Activated gamma-delta T cell treated with Interleukin-2 at 50 U/mL for 16 hours (primary cell): ENCODE results near the gene ITSN1.
A peak's percentile ranks its signal among the peaks of the same experiment; 100 is the strongest.
"Not testable (repeated sequence)": the region's sequence is repeated elsewhere in the genome, so short reads cannot be mapped to it uniquely, and the experiment has no call there.

Source experiments
- DNase-seq: peaks from one replicate; pipeline ENCODE4 v3.0.0-alpha.2; 2020

Gene ITSN1

DNA sequence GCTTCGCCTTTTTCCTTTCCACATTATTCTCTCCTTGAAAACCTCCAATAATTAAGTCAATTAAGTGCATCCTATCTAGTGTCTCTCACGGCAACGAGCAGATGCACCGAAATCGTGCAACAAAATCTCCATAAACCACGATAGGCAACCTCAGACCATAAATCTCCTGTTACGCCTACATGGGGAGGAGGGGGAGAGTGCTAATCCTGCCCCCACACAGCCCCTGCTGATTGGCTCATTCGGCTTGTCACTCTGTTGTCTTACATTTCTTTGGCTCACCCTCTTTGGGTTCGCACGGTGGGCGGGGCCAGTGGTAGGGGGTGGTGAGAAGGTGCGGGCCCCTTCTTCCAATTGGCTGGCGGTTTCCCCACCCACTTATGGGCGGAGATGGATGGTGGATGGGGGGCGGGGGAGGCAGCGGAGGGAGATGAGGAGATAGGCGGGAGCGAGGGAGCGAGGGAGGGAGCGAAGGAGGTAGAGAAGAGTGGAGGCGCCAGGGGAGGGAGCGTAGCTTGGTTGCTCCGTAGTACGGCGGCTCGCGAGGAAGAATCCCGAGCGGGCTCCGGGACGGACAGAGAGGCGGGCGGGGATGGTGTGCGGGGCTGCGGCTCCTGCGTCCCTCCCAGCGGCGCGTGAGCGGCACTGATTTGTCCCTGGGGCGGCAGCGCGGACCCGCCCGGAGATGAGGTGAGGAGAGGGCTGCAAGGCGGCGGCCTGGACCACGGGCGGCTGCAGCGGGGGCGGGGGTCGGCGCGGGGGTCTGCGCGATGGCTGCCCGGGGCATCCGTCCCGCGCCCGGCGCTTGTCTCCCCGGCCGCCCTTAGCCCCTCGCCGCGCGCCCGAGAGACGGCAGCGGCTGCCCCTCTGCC is at the start of gene ITSN1:
ITSN1 (plus strand) TSS at position 475 of the 869 bp plus-strand sequence. CDS start 76,328 bp downstream, outside the sequence.
- peak; percentile 100 for DNase-seq

GRCh38 chr21:33598051-33598450 is 44.2 kb upstream of the ITSN1 start:
- DNase-seq, result no peak

GRCh38 chr21:33608559-33608958 is 33.7 kb upstream of the ITSN1 start:
- no peak for DNase-seq

GRCh38 chr21:33611006-33611744 is 31.1 kb upstream of the ITSN1 start:
- DNase-seq, result no peak

GRCh38 chr21:33617565-33617964 is 24.7 kb upstream of the ITSN1 start:
- not testable (repeated sequence) for DNase-seq

GRCh38 chr21:33618407-33618806 is 23.9 kb upstream of the ITSN1 start:
- DNase-seq, result no peak

DNA sequence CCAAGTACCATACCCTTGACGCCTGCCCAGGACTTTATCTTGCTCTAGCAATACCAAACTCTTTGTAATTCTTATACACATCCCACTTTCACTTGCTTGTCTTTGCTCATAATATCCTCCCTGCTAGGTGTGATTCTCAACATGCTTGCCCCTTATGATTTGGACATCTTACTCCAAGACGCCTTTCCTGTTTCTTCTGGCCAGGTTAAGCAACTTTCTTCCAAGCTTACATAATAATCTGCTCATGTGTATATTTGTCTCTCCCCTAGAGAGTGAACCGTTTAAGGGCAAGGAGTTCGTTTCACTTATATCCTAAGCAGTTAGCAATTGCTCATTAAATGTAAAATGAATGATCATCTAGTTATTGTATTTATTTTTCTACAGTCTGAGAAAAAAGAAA is 22.6 kb upstream of the ITSN1 start:
- DNase-seq, result no peak

GRCh38 chr21:33622253-33622652 is 20.0 kb upstream of the ITSN1 start:
- no peak for DNase-seq

DNA sequence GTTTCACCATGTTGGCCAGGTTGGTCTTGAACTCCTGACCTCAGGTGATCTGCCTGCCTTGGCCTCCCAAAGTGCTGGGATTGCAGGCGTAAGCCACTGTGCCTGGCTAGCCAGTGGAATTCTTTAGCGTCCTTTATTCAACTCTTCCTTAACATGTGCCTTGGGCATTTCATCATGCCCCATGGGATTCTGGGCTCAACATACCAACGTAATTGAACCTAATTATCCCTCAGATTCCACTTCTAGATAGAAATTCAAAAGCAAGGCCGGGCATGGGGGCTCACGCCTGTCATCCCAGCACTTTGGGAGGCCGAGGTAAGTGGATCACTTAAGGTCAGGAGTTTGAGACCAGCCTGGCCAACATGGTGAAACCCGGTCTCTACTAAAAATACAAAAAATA is 16.1 kb upstream of the ITSN1 start:
- not testable (repeated sequence) for DNase-seq

- no peak for DNase-seq
These were observed 8.0 kb upstream of the ITSN1 start for GRCh38 chr21:33634254-33634653.

DNA sequence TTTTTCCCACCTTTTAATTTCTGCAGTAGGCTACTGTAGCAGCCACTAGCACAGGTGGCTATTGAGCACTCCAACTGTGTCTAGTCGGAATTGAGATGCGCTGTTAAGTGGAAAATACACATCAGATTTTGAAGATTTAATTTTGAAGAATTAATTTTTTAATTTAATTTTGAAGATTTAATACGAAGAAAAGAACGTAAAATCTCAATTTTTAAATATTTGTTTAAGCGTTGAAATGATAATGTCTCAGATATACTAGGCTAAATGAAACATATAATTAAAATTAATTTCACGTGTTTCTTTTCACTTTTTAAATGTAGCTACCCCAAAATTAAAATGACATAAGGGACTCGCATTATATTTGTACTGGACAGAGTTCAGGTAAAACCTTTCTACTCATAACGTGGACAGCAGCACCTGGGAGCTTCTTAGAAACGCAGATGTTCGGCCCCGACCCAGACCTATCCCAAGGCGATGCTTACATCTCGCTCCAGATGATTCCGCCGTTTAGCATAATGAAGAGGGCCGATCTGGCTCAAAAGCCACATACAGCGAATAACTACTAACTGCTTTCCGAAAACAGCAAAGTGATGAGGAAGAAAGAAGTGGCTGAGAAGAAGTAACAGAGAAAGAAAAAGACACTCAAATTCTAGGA is 1.5 kb upstream of the ITSN1 start:
- no peak for DNase-seq

DNA sequence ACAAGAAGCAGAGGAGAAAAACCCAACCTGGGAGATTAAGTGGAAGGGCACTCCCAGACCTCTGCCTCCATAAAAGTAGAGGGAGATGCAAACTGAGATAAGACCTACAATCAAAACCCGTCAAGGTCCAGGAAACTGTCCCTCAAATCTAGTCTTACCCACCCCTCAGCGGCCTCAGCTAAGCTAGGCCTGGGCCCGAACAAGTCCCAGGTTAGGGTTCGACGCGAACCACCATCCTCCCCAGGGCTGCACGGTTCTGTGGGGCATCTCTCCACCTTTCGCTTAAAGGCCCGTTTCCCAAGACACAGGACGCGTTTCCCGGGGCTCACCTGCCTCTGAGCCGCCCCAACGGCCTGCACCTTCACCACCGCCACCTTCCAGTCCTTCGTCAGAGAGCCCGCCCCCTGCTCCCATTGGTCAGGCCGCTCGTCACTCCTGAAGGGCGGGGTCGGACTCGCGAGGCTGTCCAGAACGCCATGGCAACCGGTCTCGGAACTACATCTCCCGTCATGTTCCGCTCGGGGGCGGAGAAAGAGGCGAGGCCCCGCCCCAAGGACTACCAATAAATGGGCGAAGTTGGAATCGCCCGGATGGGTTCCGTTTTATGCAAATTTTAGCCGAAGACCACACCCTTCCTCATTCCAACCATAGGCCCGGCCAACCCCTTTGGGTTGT is 812 bp upstream of the ITSN1 start, which contains the start of gene CRYZL1:
CRYZL1 (minus strand) TSS at position 390 of the 675 bp plus-strand sequence. CDS start 10,190 bp downstream, outside the sequence.
- peak; percentile 100 for DNase-seq

GRCh38 chr21:33642896-33643657 is 776 bp downstream of the ITSN1 start:
- peak; percentile 8 for DNase-seq

GRCh38 chr21:33643658-33644311 is 1.5 kb downstream of the ITSN1 start:
- no peak for DNase-seq

- DNase-seq, result no peak
These were observed 2.2 kb downstream of the ITSN1 start for GRCh38 chr21:33644383-33645074.

GRCh38 chr21:33645730-33646129 is 3.4 kb downstream of the ITSN1 start:
- DNase-seq, result no peak

DNA sequence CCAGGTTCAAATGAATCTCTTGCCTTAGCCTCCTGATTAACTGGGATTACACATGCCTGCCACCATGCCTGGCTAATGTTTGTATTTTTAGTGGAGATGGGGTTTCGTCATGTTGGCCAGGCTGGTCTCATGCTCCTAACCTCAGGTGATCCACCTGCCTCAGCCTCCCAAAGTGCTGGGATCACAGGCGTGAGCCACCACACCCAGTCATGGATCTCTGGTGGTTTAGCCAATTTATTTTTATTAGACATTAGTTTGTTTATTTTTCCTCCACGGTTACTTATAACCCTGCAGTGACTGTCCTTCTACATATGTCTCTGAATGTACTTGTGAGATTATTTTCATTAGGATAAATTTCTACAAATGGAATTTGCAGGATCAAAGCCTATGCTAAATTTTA is 5.3 kb downstream of the ITSN1 start:
- no peak for DNase-seq

DNA sequence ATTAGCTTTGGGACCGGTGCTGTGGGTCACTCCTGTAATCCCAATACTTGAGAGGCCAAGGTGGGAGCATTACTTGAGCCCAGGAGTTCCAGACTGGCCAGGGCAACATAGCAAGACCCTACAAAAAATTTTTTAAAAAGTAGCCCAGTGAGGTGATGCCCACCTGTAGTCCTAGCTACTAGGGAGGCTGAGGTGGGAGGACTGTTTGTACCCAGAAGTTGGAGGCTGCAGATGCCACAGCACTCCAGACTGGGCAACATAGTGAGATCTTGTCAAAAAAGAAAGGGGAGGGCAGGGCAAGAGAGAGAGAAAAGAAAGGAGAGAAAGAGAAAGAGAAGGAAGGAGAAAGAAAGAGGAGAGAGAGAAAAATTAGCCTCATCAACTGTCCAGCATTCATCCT is 6.3 kb downstream of the ITSN1 start:
- no peak for DNase-seq

DNA sequence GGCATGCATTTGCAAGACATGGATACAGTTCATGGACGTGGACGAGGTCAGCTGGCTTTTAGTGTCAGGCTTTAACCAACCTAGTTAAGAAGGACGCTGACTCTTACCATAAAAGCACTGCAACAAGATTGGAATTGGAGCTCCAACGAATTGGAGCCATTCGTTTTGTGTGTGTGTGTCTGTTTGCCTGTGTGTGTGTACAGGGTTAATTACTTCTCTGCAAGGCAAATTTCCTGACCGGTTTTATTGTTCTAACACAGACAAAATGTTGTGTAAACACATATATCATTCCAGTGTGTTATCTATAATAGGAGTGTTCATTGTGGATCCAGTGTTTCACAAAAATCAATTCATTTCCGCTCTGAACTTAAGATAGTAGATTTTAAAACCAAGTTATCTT is 7.9 kb downstream of the ITSN1 start:
- no peak for DNase-seq

- DNase-seq, result no peak
These were observed 8.7 kb downstream of the ITSN1 start for GRCh38 chr21:33650929-33651509.
